Endodermal cell (in vitro differentiated cells): Measurements from ENCODE around the gene CES4A. TPM values are rescaled to one million over a fixed set of nuclear protein-coding genes. Genes with fewer than 3 reads are reported as not detected.

ENCODE experiments used
- DNase-seq: peaks from one replicate; pipeline ENCODE4 v3.0.0-alpha.2; 2017
- H3K27ac ChIP-seq: 2 replicates; pipeline ENCODE4 v1.5.1; 2013; ENCODE audit warnings: mild to moderate bottlenecking, low read depth, low read length, moderate library complexity
- H3K27me3 ChIP-seq: 2 replicates; pipeline ENCODE4 v1.6.1; 2013; ENCODE audit warnings: mild to moderate bottlenecking, low read length, moderate library complexity; ENCODE audit not compliant: insufficient read depth, control insufficient read depth, poor library complexity, severe bottlenecking
- H3K36me3 ChIP-seq: 2 replicates; pipeline ENCODE4 v1.7.0; 2013; ENCODE audit warnings: mild to moderate bottlenecking, low read length, moderate library complexity; ENCODE audit not compliant: control insufficient read depth, insufficient read depth
- H3K4me1 ChIP-seq: one replicate; pipeline ENCODE4 v1.7.0; 2013; ENCODE audit warnings: low read length; ENCODE audit not compliant: control insufficient read depth, insufficient read depth
- H3K4me3 ChIP-seq: 2 replicates; pipeline ENCODE4 v1.5.1; 2013; ENCODE audit warnings: mild to moderate bottlenecking, low read length, moderate library complexity
- H3K9ac ChIP-seq: 2 replicates; pipeline ENCODE4 v1.6.1; 2013; ENCODE audit warnings: mild to moderate bottlenecking, low read length, moderate library complexity; ENCODE audit not compliant: poor library complexity, severe bottlenecking; ENCODE audit errors: extremely low read depth
- H3K9me3 ChIP-seq: 2 replicates; pipeline ENCODE4 v1.6.1; 2013; ENCODE audit warnings: mild to moderate bottlenecking, low read length, moderate library complexity; ENCODE audit not compliant: control insufficient read depth
- H3K27ac Mint-ChIP-seq: 2 replicates; pipeline ENCODE4 v1.8.0; 2020; ENCODE audit warnings: mixed read lengths
- H3K27me3 Mint-ChIP-seq: 2 replicates; pipeline ENCODE4 v1.8.0; 2021; ENCODE audit warnings: mild to moderate bottlenecking, mixed read lengths; ENCODE audit not compliant: insufficient read depth
- H3K36me3 Mint-ChIP-seq: 2 replicates; pipeline ENCODE4 v1.8.0; 2020; ENCODE audit warnings: low read depth, mixed read lengths
- H3K4me1 Mint-ChIP-seq: 2 replicates; pipeline ENCODE4 v1.8.0; 2020; ENCODE audit warnings: mixed read lengths
- H3K4me3 Mint-ChIP-seq: 2 replicates; pipeline ENCODE4 v1.8.0; 2020; ENCODE audit warnings: mild to moderate bottlenecking, moderate library complexity, mixed read lengths
- H3K9me3 Mint-ChIP-seq: 2 replicates; pipeline ENCODE4 v1.8.0; 2020; ENCODE audit warnings: mild to moderate bottlenecking, mixed read lengths
- WGBS, 2 experiments: methylation state at CpG; one replicate each; pipeline versions ENCODE4 v1.1.5 to v1.1.7; 2013; ENCODE audit warnings: missing lambda C conversion rate in 2 of 2, mixed read lengths in 1 of 2; ENCODE audit not compliant: insufficient coverage in 1 of 2, insufficient read length in 1 of 2; 5-methylcytosine and 5-hydroxymethylcytosine counted together
- total RNA-seq, 2 donors: library from RNA; stranded (reverse); fragmentation: NEBNext Ultra II Directional in 1 of 2; extraction: Animal tissue kit (Norgen Biotek cat#: 25700) in 1 of 2; gene quantifications; 2 replicates in 1 of 2; 3 replicates in 1 of 2; pipeline ENCODE4 v1.2.1, GENCODE V29; 2021
- TF ChIP-seq, protein P1 (sequence below): fragments of 200-600 bp; sonication (generic); conservative IDR thresholded peaks from 2 replicates; pipeline ENCODE4 v1.5.0; 2021; ENCODE audit warnings: antibody characterized with exemption, mild to moderate bottlenecking

CES4A gene
- total RNA-seq, 2 donors from 2014 or later, result 3.0 to 3.8 TPM

DNA sequence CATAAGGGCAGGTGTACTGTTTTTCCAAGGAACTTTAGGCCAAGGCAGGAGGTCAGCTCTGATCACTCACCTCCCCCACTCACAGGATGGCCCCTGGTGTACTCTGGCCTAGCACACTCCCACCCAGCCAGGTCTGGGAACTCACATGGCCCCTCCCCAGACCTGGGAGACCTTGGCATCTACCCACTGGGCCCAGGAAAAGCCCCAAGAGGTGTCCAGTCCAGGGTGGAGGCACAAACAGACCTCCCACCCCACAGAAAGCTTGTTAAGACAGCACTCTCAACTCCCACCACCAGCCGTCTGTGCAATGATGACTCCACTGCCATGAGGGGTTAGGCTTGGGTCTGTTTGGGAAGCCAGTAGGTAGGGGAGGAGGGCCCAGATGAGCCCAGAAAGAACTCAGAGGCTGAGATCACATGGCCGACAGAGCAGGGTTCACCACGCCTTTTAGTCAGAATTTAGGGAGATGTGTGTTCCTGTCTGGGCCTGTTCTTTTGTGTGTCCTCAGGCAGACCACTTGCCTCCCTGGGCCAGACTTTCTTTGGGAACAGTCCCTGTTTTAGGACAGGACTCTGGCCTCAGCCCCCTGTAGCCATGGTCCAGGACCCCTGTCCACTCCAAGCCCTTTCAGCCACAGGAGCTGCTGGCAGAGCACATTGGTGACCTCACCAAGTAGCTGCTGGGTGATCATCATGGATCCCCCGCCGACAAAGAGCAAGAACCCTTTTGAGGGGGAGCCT, 28.5 kb downstream of the CES4A start:
- Histone ChIP-seq H3K27me3 (peaks cover 30% of the 10 kb centered on the region), H3K9me3 (no peaks in the 10 kb centered on the region), H3K4me1 (peaks cover 4% of the 10 kb centered on the region), H3K9ac (no peak overlapping the region), H3K27ac (no peak overlapping the region), H3K36me3 (no peaks in the 10 kb centered on the region), H3K4me3 (no peak overlapping the region)
- peak; percentile 35 for DNase-seq
- peaks cover 38% of the 10 kb centered on the region for H3K27me3 Mint-ChIP-seq
- 92 to 100% methylated on average over 2 to 5 of the region's 5 CpGs for WGBS, 2 experiments
- no peaks in the 10 kb centered on the region for H3K36me3 Mint-ChIP-seq
- no peak overlapping the region for H3K4me3 Mint-ChIP-seq
- no peaks in the 10 kb centered on the region for H3K9me3 Mint-ChIP-seq
- H3K27ac Mint-ChIP-seq, result no peak overlapping the region
- TF ChIP-seq, protein P1, sequence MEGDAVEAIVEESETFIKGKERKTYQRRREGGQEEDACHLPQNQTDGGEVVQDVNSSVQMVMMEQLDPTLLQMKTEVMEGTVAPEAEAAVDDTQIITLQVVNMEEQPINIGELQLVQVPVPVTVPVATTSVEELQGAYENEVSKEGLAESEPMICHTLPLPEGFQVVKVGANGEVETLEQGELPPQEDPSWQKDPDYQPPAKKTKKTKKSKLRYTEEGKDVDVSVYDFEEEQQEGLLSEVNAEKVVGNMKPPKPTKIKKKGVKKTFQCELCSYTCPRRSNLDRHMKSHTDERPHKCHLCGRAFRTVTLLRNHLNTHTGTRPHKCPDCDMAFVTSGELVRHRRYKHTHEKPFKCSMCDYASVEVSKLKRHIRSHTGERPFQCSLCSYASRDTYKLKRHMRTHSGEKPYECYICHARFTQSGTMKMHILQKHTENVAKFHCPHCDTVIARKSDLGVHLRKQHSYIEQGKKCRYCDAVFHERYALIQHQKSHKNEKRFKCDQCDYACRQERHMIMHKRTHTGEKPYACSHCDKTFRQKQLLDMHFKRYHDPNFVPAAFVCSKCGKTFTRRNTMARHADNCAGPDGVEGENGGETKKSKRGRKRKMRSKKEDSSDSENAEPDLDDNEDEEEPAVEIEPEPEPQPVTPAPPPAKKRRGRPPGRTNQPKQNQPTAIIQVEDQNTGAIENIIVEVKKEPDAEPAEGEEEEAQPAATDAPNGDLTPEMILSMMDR, result no peak
- peaks cover 1% of the 10 kb centered on the region for H3K4me1 Mint-ChIP-seq

DNA sequence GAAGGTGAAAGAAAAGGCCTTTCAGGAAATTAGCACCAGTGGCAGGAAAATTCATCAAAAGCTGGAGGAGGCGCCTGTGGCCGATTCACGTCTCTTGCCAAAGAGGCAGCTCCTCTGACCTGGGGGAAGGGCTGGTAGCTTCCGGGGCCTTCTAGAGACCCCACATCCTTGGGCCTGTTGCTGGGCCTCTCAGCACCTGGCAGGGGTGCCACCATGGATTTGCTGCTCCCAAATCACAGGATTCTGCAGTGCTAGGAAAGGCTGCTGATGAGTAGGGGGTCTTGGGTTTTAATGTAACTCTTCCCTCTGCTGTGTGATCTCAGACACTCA, 29.0 kb downstream of the CES4A start:
- 88 to 90% methylated on average over 4 of the region's 4 CpGs for WGBS, 2 experiments
- no peaks in the 10 kb centered on the region for H3K36me3 ChIP-seq
- peaks cover 5% of the 10 kb centered on the region for H3K4me1 ChIP-seq
- no peak for DNase-seq
- H3K9ac ChIP-seq, result no peak overlapping the region
- no peaks in the 10 kb centered on the region for H3K36me3 Mint-ChIP-seq
- no peaks in the 10 kb centered on the region for H3K9me3 ChIP-seq
- peaks cover 30% of the 10 kb centered on the region for H3K27me3 ChIP-seq
- no peaks in the 10 kb centered on the region for H3K9me3 Mint-ChIP-seq
- H3K4me1 Mint-ChIP-seq, result peaks cover 3% of the 10 kb centered on the region
- no peak overlapping the region for H3K27ac ChIP-seq
- H3K27ac Mint-ChIP-seq, result no peak overlapping the region
- H3K4me3 ChIP-seq, result no peak overlapping the region
- TF ChIP-seq, protein P1, result no peak
- H3K27me3 Mint-ChIP-seq, result peaks cover 36% of the 10 kb centered on the region
- H3K4me3 Mint-ChIP-seq, result no peak overlapping the region

GRCh38 chr16:67017810-67018488, 29.6 kb downstream of the CES4A start:
- Mint-ChIP-seq H3K9me3 (no peaks in the 10 kb centered on the region), H3K36me3 (no peaks in the 10 kb centered on the region), H3K27me3 (peaks cover 35% of the 10 kb centered on the region), H3K27ac (no peak overlapping the region), H3K4me1 (peaks cover 9% of the 10 kb centered on the region), H3K4me3 (no peak overlapping the region)
- peaks cover 8% of the 10 kb centered on the region for H3K4me1 ChIP-seq
- TF ChIP-seq, protein P1, result peak; percentile 94
- no peak overlapping the region for H3K4me3 ChIP-seq
- H3K27me3 ChIP-seq, result peaks cover 28% of the 10 kb centered on the region
- no peaks in the 10 kb centered on the region for H3K9me3 ChIP-seq
- H3K36me3 ChIP-seq, result no peaks in the 10 kb centered on the region
- 30 to 31% methylated on average over 5 to 6 of the region's 6 CpGs for WGBS, 2 experiments
- DNase-seq, result peak; percentile 97
- H3K9ac ChIP-seq, result no peak overlapping the region
- H3K27ac ChIP-seq, result no peak overlapping the region
